PC-9 (cell line): Measurements from ENCODE around the gene RPL41.

Experiments
- CTCF ChIP-seq: fragments of 200-600 bp; sonication (generic); conservative IDR thresholded peaks from 2 replicates; pipeline ENCODE4 v1.6.1; 2017; ENCODE audit warnings: mixed run types, antibody characterized with exemption, mild to moderate bottlenecking, moderate library complexity
- EZH2 ChIP-seq: fragments of 200-600 bp; sonication (generic); IDR thresholded peaks from 2 replicates; pipeline ENCODE4 v1.8.0; 2017; ENCODE audit warnings: antibody characterized with exemption, low read depth

- no peak for TF ChIP-seq CTCF
- no peak for TF ChIP-seq EZH2
Observed at GRCh38 chr12:56115329-56115728, 1.1 kb upstream of the RPL41 start.
